ENCODE data around the gene ACTR1B.
"Not testable (repeated sequence)": the region's sequence is repeated elsewhere in the genome, so short reads cannot be mapped to it uniquely, and the experiment has no call there.

DNA sequence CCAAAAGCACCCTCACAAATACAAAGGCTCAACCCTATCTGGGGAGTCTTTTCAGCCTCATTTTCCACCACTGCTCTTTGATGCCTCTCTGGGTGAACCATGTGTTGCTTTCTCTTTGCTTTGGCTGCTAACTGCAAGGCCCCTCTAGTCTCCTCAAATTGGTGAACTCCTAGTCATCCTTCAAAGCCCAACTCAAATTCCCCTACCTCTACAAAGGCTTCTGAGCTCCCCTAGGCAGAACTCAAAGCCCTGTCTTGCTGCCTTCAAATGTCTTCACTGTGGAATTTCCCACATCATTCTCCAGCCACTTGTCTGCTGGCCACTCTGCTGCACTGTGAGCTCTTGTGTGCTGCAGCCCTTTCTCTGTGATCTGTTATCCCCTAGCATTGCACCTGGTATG is 40.9 kb downstream of the ACTR1B start:
- TF ChIP-seq POLR2A (IDR thresholded peaks at IDR 0.05); POLR2AphosphoS5 (IDR thresholded peaks at IDR 0.05; ENCODE audit: insufficient read depth in 1 of 2, low read depth in 1 of 2): not testable (repeated sequence)
- TF ChIP-seq, protein P1, sequence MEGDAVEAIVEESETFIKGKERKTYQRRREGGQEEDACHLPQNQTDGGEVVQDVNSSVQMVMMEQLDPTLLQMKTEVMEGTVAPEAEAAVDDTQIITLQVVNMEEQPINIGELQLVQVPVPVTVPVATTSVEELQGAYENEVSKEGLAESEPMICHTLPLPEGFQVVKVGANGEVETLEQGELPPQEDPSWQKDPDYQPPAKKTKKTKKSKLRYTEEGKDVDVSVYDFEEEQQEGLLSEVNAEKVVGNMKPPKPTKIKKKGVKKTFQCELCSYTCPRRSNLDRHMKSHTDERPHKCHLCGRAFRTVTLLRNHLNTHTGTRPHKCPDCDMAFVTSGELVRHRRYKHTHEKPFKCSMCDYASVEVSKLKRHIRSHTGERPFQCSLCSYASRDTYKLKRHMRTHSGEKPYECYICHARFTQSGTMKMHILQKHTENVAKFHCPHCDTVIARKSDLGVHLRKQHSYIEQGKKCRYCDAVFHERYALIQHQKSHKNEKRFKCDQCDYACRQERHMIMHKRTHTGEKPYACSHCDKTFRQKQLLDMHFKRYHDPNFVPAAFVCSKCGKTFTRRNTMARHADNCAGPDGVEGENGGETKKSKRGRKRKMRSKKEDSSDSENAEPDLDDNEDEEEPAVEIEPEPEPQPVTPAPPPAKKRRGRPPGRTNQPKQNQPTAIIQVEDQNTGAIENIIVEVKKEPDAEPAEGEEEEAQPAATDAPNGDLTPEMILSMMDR (IDR thresholded peaks at IDR 0.05), result not testable (repeated sequence)
